ENCODE results near the gene MEG3.

- no peak for TF ChIP-seq ELF4 (IDR thresholded peaks at IDR 0.05)
- no peak for TF ChIP-seq SUZ12 (IDR thresholded peaks at IDR 0.05)
- TF ChIP-seq L3MBTL2 (conservative IDR thresholded peaks at IDR 0.05) = no peak
These were observed 29.0 kb upstream of the MEG3 start for GRCh38 chr14:100796946-100797345.

Measured in HEK293T (cell line).